ENCODE data around the gene GNG7.
"Not testable (repeated sequence)": the region's sequence is repeated elsewhere in the genome, so short reads cannot be mapped to it uniquely, and the experiment has no call there.

The GNG7 gene

DNA sequence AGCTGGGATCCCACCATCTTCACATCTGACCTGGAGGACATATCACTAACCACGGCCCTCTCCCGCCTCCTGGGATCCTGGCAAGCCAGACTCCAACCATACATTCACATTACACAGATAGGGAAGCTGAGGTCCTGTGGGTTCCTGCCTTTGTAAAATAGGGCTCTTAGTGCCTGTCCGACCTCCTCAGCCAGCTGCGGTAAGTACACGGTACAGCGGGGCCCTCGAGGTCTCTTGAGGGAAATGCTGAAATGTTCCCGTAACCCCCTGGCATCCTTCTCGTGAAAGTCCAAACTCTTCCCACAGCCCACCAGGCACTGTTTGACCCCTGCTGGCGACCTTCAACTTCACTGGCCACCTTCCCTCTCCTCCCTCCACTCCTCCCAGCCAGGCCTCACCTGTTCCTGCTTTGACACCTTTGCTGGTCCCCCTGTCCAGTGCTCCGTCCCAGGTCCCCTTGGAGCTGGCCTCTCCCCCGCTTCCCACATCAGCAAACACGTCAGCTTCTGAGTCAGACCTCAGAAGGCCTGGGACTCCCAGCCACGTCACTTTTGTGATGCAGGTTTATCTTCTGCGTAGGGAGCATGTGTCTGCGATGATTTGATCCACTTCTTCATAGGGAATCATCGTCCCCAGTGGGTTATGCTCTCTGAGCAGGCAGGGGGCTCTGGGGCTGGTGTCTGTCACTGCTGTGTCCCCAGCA lies 8.8 kb upstream of the GNG7 start:
- DNase-seq: no peak

GRCh38 chr19:2706251-2706650 lies 3.8 kb upstream of the GNG7 start:
- DNase-seq: no peak

DNA sequence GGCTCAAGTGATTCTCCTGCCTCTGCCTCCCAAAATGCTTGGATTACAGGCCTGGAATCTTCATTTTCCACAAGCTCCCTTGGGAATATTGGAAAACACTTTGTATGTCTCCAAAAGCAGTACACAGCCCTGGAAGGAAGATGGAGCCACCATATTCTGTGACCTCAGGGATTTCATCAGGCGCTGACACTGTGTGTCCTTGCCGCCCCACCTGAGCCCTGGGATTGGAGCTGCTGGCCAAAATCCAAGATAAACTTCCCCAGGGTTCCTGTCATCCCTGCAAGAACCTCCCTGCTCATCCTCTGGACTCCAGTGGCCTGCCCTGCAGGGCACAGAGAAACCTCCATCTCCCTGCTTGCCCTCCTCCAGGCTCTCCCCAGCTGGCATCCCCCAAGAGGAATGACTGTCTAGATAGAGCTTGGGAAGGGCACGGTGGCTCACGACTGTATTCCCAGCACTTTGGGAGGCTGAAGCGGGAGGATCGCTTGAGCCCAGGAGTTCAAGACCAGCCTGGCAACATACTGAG lies 1.3 kb upstream of the GNG7 start:
- DNase-seq: no peak

- DNase-seq: no peak
Observed at GRCh38 chr19:2703077-2703437, 563 bp upstream of the GNG7 start.

GRCh38 chr19:2701361-2702169 lies 929 bp downstream of the GNG7 start:
- DNase-seq: no peak

GRCh38 chr19:2700660-2701360 lies 1.7 kb downstream of the GNG7 start:
- DNase-seq: no peak

GRCh38 chr19:2699413-2700140 lies 2.9 kb downstream of the GNG7 start:
- DNase-seq: no peak

DNA sequence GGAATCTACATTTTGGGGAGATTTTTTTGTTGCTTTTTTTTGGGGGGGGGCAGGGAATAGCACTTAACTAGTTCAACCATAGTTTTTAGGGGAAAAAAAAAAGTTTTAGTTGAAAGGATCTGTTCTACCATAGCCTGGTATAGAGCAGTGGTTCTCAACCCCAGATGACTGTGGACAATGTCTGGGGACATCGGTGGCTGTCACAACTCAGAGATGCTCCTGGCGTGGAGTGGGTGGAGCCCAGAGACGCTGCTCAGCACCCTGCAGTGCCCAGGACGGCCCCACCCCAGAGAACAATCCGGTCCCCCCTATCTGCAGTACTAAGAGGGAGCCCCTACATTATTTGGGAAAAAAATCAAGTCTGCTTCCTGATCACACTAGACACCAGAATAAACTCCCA lies 8.3 kb downstream of the GNG7 start:
- no peak for DNase-seq

DNA sequence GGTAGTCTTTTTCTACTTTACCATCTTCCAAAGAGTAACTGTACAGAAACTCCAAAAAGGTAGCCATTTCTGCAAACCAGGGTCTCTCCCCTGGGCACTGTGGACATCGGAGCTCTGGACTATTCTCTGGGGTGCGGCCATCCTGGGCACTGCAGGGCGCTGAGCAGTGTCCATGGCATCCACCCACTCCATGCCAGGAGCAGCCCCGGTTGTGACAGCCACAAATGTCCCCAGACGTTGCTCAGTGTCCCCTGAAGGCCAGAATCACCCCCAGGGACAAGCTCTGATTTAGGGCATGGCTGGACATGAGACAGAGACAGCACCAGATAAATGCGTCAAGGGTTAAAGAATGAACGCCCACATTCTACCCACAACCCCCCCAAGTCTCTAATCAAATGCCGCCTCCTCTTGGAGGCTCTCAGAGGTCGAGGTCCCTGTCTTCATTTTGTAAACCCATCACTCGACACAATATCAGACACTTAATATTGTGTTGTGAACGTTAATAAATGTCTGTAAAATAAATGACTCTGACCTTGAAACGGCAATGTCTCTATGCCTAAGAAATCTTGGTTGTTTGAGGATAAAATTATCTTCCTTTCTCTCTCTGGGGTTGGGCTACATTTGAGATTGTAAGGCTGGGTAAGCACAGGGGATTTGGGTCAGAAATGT lies 8.9 kb downstream of the GNG7 start:
- DNase-seq: no peak

DNA sequence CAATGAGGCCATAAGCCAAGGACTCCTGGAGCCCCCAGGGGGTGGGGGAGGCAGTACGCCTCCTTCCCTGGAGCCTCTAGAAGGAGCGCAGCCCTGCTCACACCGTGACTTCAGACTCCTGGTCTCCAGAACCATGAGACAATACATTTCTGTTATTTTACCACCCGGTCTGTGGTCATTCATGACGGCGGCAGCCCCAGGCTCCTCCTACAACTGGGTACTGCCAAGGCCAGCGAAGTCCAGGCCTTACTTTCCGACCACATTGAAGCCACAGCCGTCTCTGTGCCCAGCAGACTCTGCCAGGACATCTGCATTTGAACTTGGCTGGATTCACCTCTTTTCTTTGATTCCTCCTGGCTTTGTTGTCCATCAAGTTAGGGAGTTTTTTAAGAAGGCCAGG lies 10.5 kb downstream of the GNG7 start:
- DNase-seq: no peak

GRCh38 chr19:2690856-2691255 lies 11.6 kb downstream of the GNG7 start:
- no peak for DNase-seq

GRCh38 chr19:2686360-2686759 lies 16.1 kb downstream of the GNG7 start:
- no peak for DNase-seq

DNA sequence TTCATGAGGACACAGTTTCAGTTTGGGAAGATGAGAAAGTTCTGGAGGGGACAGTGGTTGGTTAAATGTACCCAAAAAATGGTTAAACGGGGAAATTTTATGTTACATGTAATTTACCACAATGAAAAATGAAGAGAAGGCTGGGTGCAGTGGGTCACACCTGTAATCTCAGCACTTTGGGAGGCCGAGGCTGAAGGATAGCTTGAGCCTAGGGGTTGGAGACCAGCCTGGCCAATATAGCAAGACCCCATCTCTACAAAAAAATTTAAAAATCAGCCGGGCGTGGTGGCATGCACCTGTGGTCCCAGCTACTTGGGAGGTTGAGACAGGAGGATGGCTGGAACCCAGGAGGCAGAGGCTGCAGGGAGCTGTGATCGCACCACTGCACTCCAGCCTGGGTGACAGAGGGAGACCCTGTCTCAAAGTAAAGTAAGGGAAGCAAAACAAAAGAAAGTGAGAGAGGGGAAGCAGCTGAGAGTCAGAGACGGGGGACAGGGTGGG lies 17.2 kb downstream of the GNG7 start:
- DNase-seq: no peak

DNA sequence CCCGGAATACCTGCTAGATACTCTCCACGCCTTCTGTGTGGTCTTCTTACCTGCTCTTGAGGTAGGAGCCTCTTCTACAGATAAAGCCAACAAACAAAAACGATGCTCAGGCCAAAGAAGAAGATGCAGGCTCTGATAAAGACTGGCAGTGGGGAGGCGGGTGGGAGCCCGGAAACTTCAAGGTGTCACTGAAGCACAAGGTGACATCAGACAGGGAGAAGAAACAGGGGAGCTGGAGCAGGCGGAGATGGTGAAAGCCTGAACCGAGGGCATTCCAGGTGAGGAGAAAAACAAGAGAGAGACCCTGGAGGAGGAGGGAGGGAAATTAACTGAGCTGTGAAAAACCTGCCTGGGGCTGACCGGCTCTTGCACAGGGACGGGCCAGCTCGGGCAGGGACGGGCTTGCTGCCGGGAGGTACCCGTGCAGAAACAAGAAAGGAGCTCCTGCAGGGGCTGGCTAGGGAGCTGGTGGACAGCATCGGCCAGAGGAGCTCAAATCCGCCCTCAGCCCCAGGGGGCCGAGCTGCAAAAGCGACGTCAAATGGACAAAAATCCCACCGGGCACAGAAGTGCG lies 19.0 kb downstream of the GNG7 start:
- no peak for DNase-seq

DNA sequence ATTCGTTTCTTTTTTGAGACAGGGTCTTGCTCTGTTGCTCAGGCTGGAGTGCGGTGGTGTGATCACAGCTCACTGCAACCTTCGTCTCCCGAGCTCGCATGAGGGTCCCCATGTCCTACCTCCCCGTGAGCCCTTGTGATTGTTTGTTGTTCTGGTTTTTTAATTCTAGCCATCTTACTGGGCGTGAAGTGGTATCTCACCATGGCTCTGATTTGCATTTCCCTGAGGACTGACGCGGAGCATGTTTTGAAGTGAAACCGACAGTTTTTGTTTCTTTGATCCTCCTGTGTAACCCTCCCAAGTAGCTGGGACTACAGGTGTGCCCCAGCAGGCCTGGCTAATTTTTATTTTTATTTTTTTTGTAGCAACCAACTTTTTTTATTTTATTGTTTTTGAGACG lies 21.7 kb downstream of the GNG7 start:
- no peak for DNase-seq

GRCh38 chr19:2679439-2679838 lies 23.1 kb downstream of the GNG7 start:
- DNase-seq: no peak

- DNase-seq: not testable (repeated sequence)
Observed at GRCh38 chr19:2678948-2679347, 23.5 kb downstream of the GNG7 start.

DNA sequence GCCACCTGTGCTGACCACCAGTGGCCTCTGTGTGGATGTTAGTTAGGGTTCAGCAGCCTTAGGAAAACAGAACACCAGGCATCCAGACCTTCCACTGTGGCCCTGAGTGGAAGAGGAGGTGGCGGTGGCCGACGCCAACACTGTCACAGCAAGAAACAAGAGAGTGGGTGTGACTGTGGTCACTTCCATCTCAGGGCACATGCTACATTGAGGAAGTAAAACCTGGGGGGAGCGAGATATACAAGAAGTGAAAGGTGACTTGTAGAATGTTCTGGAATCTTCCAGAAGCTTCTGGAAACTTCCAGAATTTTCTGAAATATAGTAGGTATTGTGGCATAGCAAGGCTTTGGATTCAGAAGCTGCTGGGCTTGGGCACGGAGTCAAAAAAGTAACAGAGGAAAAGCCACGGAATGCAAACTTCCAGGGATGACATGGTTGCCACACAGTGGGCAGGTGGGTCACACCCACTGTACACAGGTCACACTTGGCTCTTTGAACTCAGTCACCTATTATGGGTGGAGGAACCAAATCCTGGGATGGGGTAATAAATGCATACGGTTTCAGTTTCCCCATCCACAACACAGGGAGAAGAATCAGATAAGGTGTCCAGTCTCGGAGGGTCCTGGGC lies 24.3 kb downstream of the GNG7 start:
- no peak for DNase-seq

GRCh38 chr19:2676823-2677222 lies 25.7 kb downstream of the GNG7 start:
- DNase-seq: no peak

DNA sequence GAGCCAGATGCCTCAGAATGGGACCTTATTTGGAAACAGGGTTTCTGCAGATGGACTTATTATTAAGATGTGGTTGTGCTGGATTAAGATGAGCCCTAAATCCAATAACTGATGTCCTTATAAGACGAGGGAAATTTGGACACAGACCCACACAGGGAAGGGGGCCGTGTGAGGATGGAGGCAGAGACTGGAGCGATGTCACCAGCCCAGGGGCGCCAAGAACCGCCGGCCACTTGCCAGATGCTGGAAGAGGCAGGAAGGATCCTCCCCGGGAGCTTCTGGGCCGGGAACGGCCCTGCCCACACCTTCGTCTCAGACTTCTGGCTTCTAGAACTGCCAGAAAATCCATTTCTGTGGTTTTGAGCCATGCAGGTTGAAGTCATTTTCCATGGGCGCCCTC lies 26.6 kb downstream of the GNG7 start:
- no peak for DNase-seq

DNA sequence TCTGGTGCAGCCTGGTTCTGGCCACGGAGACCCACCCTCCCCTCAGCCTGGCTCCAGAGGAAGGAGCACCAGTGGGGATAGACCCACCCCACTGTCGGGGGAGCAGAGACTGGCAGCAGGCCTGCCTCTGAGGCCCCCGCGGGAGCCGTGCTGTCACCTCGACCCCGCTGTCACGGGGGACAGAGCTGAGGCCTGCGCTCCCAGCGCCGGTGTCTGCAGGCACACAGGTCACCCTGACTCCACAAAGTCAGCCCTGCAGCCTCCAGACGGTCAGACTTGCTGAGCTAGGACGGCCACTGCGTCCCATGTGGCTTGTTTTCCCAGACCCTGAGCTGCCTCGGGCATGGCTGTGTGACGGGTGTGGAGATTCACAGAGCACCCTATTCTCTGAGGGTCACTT lies 32.3 kb downstream of the GNG7 start:
- DNase-seq: no peak

Data from 8988T (cell line).